Frontal cortex (tissue), 4 donors: Measurements from ENCODE around the gene MST1. TPM values are rescaled to one million over a fixed set of nuclear protein-coding genes. Genes with fewer than 3 reads are reported as not detected.
"Not testable (repeated sequence)": the region's sequence is repeated elsewhere in the genome, so short reads cannot be mapped to it uniquely, and the experiment has no call there.

Experiments used
- DNase-seq, 2 donors: peaks; one replicate each; pipeline ENCODE4 v3.0.0; 2012; ENCODE audit warnings: low spot score in 2 of 2
- FAIRE-seq: peaks from 2 replicates; lab custom pipeline; 2012; peaks lifted over from hg19 to GRCh38; lab: Jason Lieb, UNC
- total RNA-seq: library from RNA; depleted of rRNA; stranded (reverse); fragments of >200 nt; gene quantifications from one replicate; pipeline ENCODE4 v1.2.3, GENCODE V29; 2014
- donor health status: control.
- donor health status: control.
- donor health status: control.

Gene MST1
- total RNA-seq, 1 donor from 2014 or later, result 6.9 TPM

DNA sequence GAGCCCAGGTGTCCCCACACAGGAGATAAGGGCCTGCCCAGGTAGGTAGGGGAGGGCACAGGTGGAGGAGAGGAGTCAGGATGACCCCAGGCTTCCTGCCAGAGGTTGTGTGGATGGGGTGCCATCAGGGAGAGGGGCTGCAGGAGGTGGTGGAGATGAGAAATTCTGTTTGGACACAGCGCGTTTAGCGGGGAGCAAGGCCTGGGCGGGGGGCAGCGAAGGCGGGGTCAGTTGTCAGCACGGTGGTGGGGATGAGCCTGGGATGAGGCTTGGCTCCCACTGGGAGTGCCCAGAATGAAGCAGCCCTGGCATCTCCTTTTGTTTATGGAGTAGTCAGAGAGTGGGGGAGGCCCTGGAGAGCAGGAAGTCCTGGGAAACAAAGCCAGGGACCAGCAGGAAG, 14.7 kb upstream of the MST1 start:
- DNase-seq (no peak), FAIRE-seq (no peak)

DNA sequence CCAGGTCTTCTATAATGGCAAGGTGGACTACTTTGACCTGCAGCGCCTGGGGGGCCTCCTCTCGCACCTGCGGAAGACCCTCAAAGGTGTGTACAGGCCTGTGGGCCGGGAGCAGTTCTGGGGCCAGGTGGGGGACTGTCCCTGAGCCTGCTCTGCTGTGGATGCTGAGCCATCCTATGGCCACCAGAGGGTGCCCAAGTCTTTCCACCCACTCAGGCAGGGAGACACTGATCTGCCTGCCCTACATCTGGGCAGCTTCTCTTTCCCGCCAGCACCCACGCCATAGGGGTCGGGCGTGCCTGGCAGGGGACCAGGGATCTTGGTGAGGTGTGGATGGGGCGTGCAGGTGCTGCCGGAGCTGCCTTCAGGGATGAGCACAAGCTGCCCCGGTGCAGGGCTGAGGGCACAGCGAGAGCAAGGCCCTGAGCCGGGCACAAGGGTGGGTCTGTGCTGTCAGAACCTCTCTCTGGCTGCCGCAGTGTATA, 14.2 kb upstream of the MST1 start:
- peak; percentile 73 to 92 for DNase-seq
- no peak for FAIRE-seq

GRCh38 chr3:49702672-49703071, 13.4 kb upstream of the MST1 start:
- FAIRE-seq, result no peak

GRCh38 chr3:49701388-49702077, 12.3 kb upstream of the MST1 start:
- no peak for DNase-seq
- no peak for FAIRE-seq

More at GRCh38 chr3:49702672-49703071, 13.4 kb upstream of the MST1 start:
- no peak for DNase-seq

- FAIRE-seq (no peak), DNase-seq (no peak)
These were observed 11.3 kb upstream of the MST1 start for GRCh38 chr3:49700453-49701128.

- FAIRE-seq, result no peak
- DNase-seq, result no peak
These were observed 10.7 kb upstream of the MST1 start for GRCh38 chr3:49700014-49700413.

- no peak for FAIRE-seq
- no peak for DNase-seq
These were observed 10.2 kb upstream of the MST1 start for GRCh38 chr3:49699281-49699979.

DNA sequence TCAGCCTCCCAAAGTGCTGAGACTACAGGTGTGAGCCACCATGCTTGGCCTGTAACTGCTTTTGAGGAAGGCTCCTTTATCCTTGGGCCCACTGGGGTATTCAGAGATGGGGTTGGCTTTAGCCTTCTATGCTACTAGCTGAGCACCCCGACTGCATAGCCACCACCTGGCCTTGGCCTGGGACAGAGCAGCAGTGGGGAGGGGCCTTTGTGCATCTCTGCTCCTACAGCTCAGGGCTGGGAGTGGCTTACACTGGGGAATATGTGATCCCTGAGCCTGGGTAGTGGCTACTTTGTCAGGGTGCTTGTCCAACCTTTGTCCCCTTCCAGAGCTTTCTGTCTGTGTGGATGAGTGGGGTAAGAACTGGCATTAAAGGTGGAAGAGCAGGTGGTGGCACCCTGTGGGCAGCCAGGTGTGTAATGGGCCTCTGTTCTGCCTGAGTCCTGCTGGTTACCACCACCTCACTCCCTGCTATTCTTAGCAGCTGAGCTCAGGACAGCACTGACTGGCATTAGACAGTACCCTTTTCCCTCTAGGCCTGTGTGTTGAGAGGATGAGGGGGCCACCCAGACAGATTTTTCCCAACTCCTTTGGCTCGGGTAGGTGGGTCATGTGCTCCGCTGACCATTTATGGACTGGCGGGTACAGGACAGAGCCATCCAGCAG, 6.2 kb upstream of the MST1 start:
- FAIRE-seq, DNase-seq: not testable (repeated sequence)

GRCh38 chr3:49694409-49695070, 5.3 kb upstream of the MST1 start:
- DNase-seq, FAIRE-seq: not testable (repeated sequence)

- FAIRE-seq, DNase-seq: not testable (repeated sequence)
These were observed 2.2 kb upstream of the MST1 start for GRCh38 chr3:49691481-49691880.

DNA sequence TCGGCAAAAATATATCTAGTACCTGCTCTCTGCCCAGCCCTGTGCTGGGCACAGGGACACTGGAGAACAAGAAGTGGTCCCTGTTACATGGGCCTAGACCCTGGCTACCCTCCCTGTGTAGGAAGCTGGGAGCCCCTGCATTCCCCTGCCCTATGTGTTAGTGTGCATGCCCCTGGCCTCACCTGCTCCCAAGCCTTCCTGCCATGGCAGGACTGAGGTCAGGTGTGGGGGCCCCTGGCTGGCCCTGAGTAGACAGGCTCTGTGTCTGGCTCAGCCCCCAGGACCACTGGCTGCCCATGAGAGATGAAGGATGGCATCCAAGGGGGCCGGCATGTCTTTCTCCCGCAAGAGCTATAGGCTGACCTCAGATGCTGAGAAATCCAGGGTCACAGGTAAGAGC, 1.6 kb upstream of the MST1 start:
- not testable (repeated sequence) for FAIRE-seq, DNase-seq

DNA sequence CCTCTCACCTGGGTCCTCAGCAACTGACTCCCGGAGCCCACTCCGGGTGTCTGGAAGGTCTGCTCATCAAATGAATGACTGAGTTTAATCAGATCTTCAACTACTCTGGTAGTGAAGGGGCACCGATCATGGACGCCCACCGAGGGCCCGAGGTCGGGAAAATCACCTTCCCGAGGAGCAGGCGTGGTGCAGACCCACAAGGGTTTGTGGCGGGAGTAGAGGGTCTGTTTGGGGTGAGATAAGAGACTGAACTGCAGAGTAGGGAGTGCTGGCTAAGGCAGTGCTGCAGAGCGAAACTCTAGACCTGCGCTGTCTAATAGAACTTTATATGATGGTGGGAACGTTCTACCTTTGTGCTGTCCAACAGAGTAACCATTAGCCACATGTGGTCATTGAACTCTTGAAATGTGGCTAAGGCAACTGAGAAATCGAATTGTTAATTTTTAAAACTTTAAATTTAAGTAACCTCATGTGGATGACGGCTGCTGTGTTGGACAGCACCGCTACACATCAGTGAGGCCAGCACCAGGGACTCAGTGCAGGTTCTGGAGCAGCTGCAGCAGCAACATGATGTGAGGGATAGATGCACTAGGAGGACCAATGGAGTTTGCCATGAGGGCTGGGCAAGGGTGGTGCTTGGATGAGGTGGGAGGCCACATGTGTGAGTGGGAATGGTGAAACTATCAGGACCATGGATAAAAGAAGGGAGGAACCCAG, 792 bp upstream of the MST1 start:
- not testable (repeated sequence) for DNase-seq, FAIRE-seq

DNA sequence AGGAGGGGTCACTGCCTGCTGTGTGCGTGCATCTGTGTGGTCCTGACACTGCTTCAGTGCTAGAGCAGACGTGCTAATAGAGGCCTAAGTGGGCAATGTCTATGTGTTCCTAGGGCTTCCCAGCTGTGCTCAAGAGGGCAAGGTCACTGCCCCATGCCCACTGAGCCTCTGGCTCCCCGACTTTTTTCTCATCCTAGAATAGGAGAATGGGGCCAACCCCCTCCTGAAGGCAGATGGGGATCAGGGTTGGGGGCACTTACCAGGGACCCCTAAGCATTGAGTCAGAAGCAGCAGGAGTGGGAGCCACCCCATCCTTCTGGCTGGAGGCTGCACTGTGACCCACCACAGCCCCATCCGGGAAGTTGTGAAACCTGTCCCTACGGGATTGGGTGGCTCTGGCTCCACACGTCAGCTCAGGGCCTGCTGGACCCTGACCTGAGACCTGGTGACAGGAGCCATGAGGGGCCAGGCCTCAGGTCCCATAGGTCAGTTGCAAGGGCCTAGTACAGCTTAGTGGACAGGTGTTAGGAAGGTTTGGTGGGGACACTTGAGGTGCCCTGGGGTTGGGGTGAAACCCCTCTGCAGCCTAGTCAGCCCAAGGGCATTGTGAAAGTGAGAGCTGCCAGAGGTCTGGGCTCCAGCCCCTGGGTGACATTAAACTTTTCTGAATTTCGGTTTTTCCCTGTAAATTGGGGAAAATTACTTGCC, 782 bp downstream of the MST1 start:
- not testable (repeated sequence) for FAIRE-seq, DNase-seq

GRCh38 chr3:49687424-49687795, 1.9 kb downstream of the MST1 start:
- not testable (repeated sequence) for FAIRE-seq, DNase-seq

- DNase-seq, FAIRE-seq: not testable (repeated sequence)
These were observed 2.4 kb downstream of the MST1 start for GRCh38 chr3:49686769-49687423.

DNA sequence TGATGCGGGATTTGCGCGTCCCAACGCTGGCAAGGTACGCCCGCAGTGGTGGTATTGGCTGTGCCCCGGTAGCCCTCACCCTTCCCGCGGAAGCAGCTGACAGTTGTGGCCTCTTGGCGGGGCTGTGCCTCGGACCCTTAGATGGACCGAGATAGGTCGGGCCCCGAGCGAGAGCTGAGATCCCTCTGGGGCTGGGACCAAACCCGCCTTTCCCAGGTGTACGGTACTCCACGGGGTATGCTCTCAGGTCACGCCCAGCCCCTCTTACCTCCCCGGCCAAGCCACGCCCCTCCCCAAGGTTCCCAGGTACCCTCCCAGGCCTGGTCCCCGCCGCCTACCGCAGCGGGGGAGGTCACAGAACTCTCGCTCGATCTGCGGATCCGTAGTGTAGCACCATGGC, 2.9 kb downstream of the MST1 start:
- not testable (repeated sequence) for DNase-seq, FAIRE-seq

GRCh38 chr3:49685846-49686245, 3.4 kb downstream of the MST1 start:
- DNase-seq, FAIRE-seq: not testable (repeated sequence)

- not testable (repeated sequence) for DNase-seq, FAIRE-seq
These were observed 4.2 kb downstream of the MST1 start for GRCh38 chr3:49685103-49685502.
